Vagina (tissue), 2 donors: ENCODE measurements around the gene EXD2. TPM values are rescaled to one million over a fixed set of nuclear protein-coding genes. Genes with fewer than 3 reads are reported as not detected.
"Not testable (repeated sequence)": the region's sequence is repeated elsewhere in the genome, so short reads cannot be mapped to it uniquely, and the experiment has no call there.

Experiments used
- DNase-seq, 2 donors: peaks; one replicate each; pipeline ENCODE4 v3.0.0-alpha.2; 2017; ENCODE audit errors: extremely low spot score in 2 of 2
- H3K27ac ChIP-seq: fragments of 200-600 bp; sonication (generic); one replicate; pipeline ENCODE4 v1.5.1; 2019
- H3K27me3 ChIP-seq: fragments of 200-600 bp; sonication (generic); one replicate; pipeline ENCODE4 v1.5.1; 2019
- H3K36me3 ChIP-seq, 2 donors: fragments of 200-600 bp; sonication (generic); one replicate each; pipeline ENCODE4 v1.5.1; 2017 to 2019
- H3K4me1 ChIP-seq: fragments of 200-600 bp; sonication (generic); one replicate; pipeline ENCODE4 v1.5.1; 2019
- H3K4me3 ChIP-seq, 2 donors: fragments of 200-600 bp; sonication (generic); 1 replicate in 1 of 2; 2 replicates in 1 of 2; pipeline ENCODE4 v1.5.1; 2016 to 2019
- H3K9me3 ChIP-seq: fragments of 200-600 bp; sonication (generic); one replicate; pipeline ENCODE4 v1.5.1; 2019
- CTCF ChIP-seq, 3 experiments: fragments of 450-650 bp in 2 of 3; fragments of 200-600 bp in 1 of 3; sonication (generic) in 1 of 3; IDR thresholded peaks; one replicate each; pipeline ENCODE4 v1.5.1; 2017 to 2019; ENCODE audit warnings: antibody characterized with exemption in 3 of 3, mild to moderate bottlenecking in 2 of 3, moderate library complexity in 2 of 3
- POLR2A ChIP-seq, 2 donors: fragments of 450-650 bp; IDR thresholded peaks; one replicate each; pipeline ENCODE4 v1.6.1; 2017; ENCODE audit warnings: antibody characterized with exemption in 2 of 2, mild to moderate bottlenecking in 2 of 2, moderate library complexity in 2 of 2
- POLR2AphosphoS5 ChIP-seq, 2 donors: sonication (generic); formaldehyde crosslinking; IDR thresholded peaks; one replicate each; pipeline ENCODE4 v1.9.0; 2017; ENCODE audit warnings: antibody characterized with exemption in 2 of 2, mild to moderate bottlenecking in 2 of 2, low read depth in 1 of 2; ENCODE audit not compliant: insufficient read depth in 1 of 2
- intact Hi-C: fragments of 100-400 bp; cut with DNase I; formaldehyde crosslinking; loops from one replicate; pipeline ENCODE4 v1.15.1; 2023
- total RNA-seq: library from RNA; depleted of rRNA; stranded (reverse); fragments of >200 nt; gene quantifications from one replicate; pipeline ENCODE4 v1.2.3, GENCODE V29; 2016

EXD2 gene
- total RNA-seq, 1 donor from 2014 or later = 14.5 TPM

- no peak overlapping the region for H3K4me3 ChIP-seq
- no peaks in the 10 kb centered on the region for H3K9me3 ChIP-seq
- no peak for DNase-seq
- no peaks in the 10 kb centered on the region for H3K4me1 ChIP-seq
- TF ChIP-seq POLR2A (IDR thresholded peaks at IDR 0.05) = no peak
- TF ChIP-seq POLR2AphosphoS5 (IDR thresholded peaks at IDR 0.05; ENCODE audit: insufficient read depth in 1 of 2, low read depth in 1 of 2) = no peak
- TF ChIP-seq CTCF (IDR thresholded peaks at IDR 0.05) = no peak
- H3K27ac ChIP-seq = no peak overlapping the region
- no peaks in the 10 kb centered on the region for H3K36me3 ChIP-seq
- no peaks in the 10 kb centered on the region for H3K27me3 ChIP-seq
- intact Hi-C loops = no loop called here
These were observed 78.8 kb downstream of the EXD2 start for GRCh38 chr14:69270097-69270496.

GRCh38 chr14:69270795-69271708 is 79.8 kb downstream of the EXD2 start:
- no peak for DNase-seq
- intact Hi-C loops = no loop called here
- no peak for TF ChIP-seq POLR2AphosphoS5 (IDR thresholded peaks at IDR 0.05; ENCODE audit: insufficient read depth in 1 of 2, low read depth in 1 of 2)
- TF ChIP-seq POLR2A (IDR thresholded peaks at IDR 0.05) = no peak
- TF ChIP-seq CTCF (IDR thresholded peaks at IDR 0.05) = no peak
- Histone ChIP-seq H3K4me3 (no peak overlapping the region), H3K27me3 (no peaks in the 10 kb centered on the region), H3K36me3 (no peaks in the 10 kb centered on the region), H3K4me1 (no peaks in the 10 kb centered on the region), H3K9me3 (no peaks in the 10 kb centered on the region), H3K27ac (no peak overlapping the region)

- H3K4me1 ChIP-seq = no peaks in the 10 kb centered on the region
- DNase-seq = no peak
- TF ChIP-seq POLR2A (IDR thresholded peaks at IDR 0.05) (no peak), POLR2AphosphoS5 (IDR thresholded peaks at IDR 0.05; ENCODE audit: insufficient read depth in 1 of 2, low read depth in 1 of 2) (no peak), CTCF (IDR thresholded peaks at IDR 0.05) (no peak)
- no peak overlapping the region for H3K4me3 ChIP-seq
- intact Hi-C loops = no loop called here
- H3K36me3 ChIP-seq = no peaks in the 10 kb centered on the region
- H3K27ac ChIP-seq = no peak overlapping the region
- no peaks in the 10 kb centered on the region for H3K27me3 ChIP-seq
- H3K9me3 ChIP-seq = no peaks in the 10 kb centered on the region
These were observed 83.0 kb downstream of the EXD2 start for GRCh38 chr14:69274321-69274720.

GRCh38 chr14:69275331-69275730 is 84.0 kb downstream of the EXD2 start:
- Histone ChIP-seq H3K36me3 (no peaks in the 10 kb centered on the region), H3K27me3 (no peaks in the 10 kb centered on the region), H3K9me3 (no peaks in the 10 kb centered on the region), H3K27ac (no peak overlapping the region), H3K4me1 (no peaks in the 10 kb centered on the region), H3K4me3 (no peak overlapping the region)
- TF ChIP-seq POLR2A (IDR thresholded peaks at IDR 0.05) (no peak), CTCF (IDR thresholded peaks at IDR 0.05) (no peak), POLR2AphosphoS5 (IDR thresholded peaks at IDR 0.05; ENCODE audit: insufficient read depth in 1 of 2, low read depth in 1 of 2) (no peak)
- intact Hi-C loops = no loop called here
- no peak for DNase-seq

GRCh38 chr14:69277356-69277755 is 86.1 kb downstream of the EXD2 start:
- DNase-seq, H3K27me3 ChIP-seq, H3K4me1 ChIP-seq: not testable (repeated sequence)

More at GRCh38 chr14:69277356-69277755, 86.1 kb downstream of the EXD2 start:
- H3K36me3 ChIP-seq, H3K4me3 ChIP-seq, H3K27ac ChIP-seq, intact Hi-C loops, H3K9me3 ChIP-seq: not testable (repeated sequence)
